Measurements from ENCODE around the gene SCN7A.

The SCN7A gene

GRCh38 chr2:166494140-166494624 lies at the start of gene SCN7A:
Gene SCN7A, minus strand, starts transcription at chr2:166494249. Its CDS starts 16,553 bp downstream, at chr2:166477696.
- DNase-seq (ENCODE audit: extremely low read depth in 1 of 2, low read depth in 1 of 2): no peak

- DNase-seq (ENCODE audit: extremely low read depth in 1 of 2, low read depth in 1 of 2): no peak
These were observed 45.5 kb upstream of the SCN7A start for GRCh38 chr2:166539340-166540162.

GRCh38 chr2:166536111-166536510 lies 42.1 kb upstream of the SCN7A start:
- DNase-seq (ENCODE audit: extremely low read depth in 1 of 2, low read depth in 1 of 2): no peak

GRCh38 chr2:166521155-166521554 lies 27.1 kb upstream of the SCN7A start:
- no peak for DNase-seq (ENCODE audit: extremely low read depth in 1 of 2, low read depth in 1 of 2)

GRCh38 chr2:166520604-166521003 lies 26.6 kb upstream of the SCN7A start:
- no peak for DNase-seq (ENCODE audit: extremely low read depth in 1 of 2, low read depth in 1 of 2)

GRCh38 chr2:166519391-166519962 lies 25.4 kb upstream of the SCN7A start:
- no peak for DNase-seq (ENCODE audit: extremely low read depth in 1 of 2, low read depth in 1 of 2)

GRCh38 chr2:166518634-166519390 lies 24.8 kb upstream of the SCN7A start:
- no peak for DNase-seq (ENCODE audit: extremely low read depth in 1 of 2, low read depth in 1 of 2)

- no peak for DNase-seq (ENCODE audit: extremely low read depth in 1 of 2, low read depth in 1 of 2)
These were observed 23.5 kb upstream of the SCN7A start for GRCh38 chr2:166517533-166518061.

- DNase-seq (ENCODE audit: extremely low read depth in 1 of 2, low read depth in 1 of 2): no peak
These were observed 22.8 kb upstream of the SCN7A start for GRCh38 chr2:166516712-166517303.

- DNase-seq (ENCODE audit: extremely low read depth in 1 of 2, low read depth in 1 of 2): no peak
These were observed 19.9 kb upstream of the SCN7A start for GRCh38 chr2:166513952-166514351.

- DNase-seq (ENCODE audit: extremely low read depth in 1 of 2, low read depth in 1 of 2): no peak
These were observed 5.2 kb upstream of the SCN7A start for GRCh38 chr2:166499281-166499680.

- no peak for DNase-seq (ENCODE audit: extremely low read depth in 1 of 2, low read depth in 1 of 2)
These were observed 2.6 kb downstream of the SCN7A start for GRCh38 chr2:166491461-166491860.

GRCh38 chr2:166487171-166487570 lies 6.9 kb downstream of the SCN7A start:
- no peak for DNase-seq (ENCODE audit: extremely low read depth in 1 of 2, low read depth in 1 of 2)

GRCh38 chr2:166485558-166486178 lies 8.4 kb downstream of the SCN7A start:
- DNase-seq (ENCODE audit: extremely low read depth in 1 of 2, low read depth in 1 of 2): no peak

GRCh38 chr2:166472332-166472731 lies 21.7 kb downstream of the SCN7A start:
- DNase-seq (ENCODE audit: extremely low read depth in 1 of 2, low read depth in 1 of 2): no peak

GRCh38 chr2:166468124-166469024 lies 25.7 kb downstream of the SCN7A start:
- no peak for DNase-seq (ENCODE audit: extremely low read depth in 1 of 2, low read depth in 1 of 2)

GRCh38 chr2:166464187-166464586 lies 29.9 kb downstream of the SCN7A start:
- no peak for DNase-seq (ENCODE audit: extremely low read depth in 1 of 2, low read depth in 1 of 2)

- no peak for DNase-seq (ENCODE audit: extremely low read depth in 1 of 2, low read depth in 1 of 2)
These were observed 30.4 kb downstream of the SCN7A start for GRCh38 chr2:166463640-166464039.

GRCh38 chr2:166458674-166459073 lies 35.4 kb downstream of the SCN7A start:
- DNase-seq (ENCODE audit: extremely low read depth in 1 of 2, low read depth in 1 of 2): no peak
